Measurements from ENCODE around the gene PRR15L. TPM values are rescaled to one million over a fixed set of nuclear protein-coding genes. Genes with fewer than 3 reads are reported as not detected.

The PRR15L gene
- total RNA-seq, 4 donors from 2014 or later, result 63.6 to 150 (median 127) TPM

GRCh38 chr17:47907932-47908562 is 49.6 kb downstream of the PRR15L start:
- no peaks in the 10 kb centered on the region for H3K27me3 ChIP-seq
- peak overlapping the region in 2 of 3 donors; percentile 30 to 99 for H3K27ac ChIP-seq
- peaks cover 38 to 61% of the 10 kb centered on the region in 2 donors for H3K4me1 ChIP-seq
- H3K9me3 ChIP-seq, result no peaks in the 10 kb centered on the region
- TF ChIP-seq POLR2A (IDR thresholded peaks at IDR 0.05) (no peak), CTCF (IDR thresholded peaks at IDR 0.05) (no peak)
- no peak for DNase-seq
- 58 to 63% methylated on average over 8 of the region's 8 CpGs for WGBS, 2 donors
- no peak overlapping the region for H3K4me3 ChIP-seq (replicated peaks in 1 of 3)
- intact Hi-C loops (cut with DNase I), result no loop called here
- no peaks in the 10 kb centered on the region for H3K36me3 ChIP-seq

GRCh38 chr17:47906443-47906842 is 51.2 kb downstream of the PRR15L start:
- TF ChIP-seq CTCF (IDR thresholded peaks at IDR 0.05), result no peak
- intact Hi-C loops (cut with DNase I), result no loop called here
- no peak for DNase-seq
- WGBS, 2 donors, result 86 to 91% methylated on average over 3 of the region's 3 CpGs
- peaks cover 38 to 64% of the 10 kb centered on the region in 2 donors for H3K4me1 ChIP-seq
- no peaks in the 10 kb centered on the region for H3K9me3 ChIP-seq
- no peak overlapping the region for H3K4me3 ChIP-seq (replicated peaks in 1 of 3)
- no peaks in the 10 kb centered on the region for H3K36me3 ChIP-seq
- no peaks in the 10 kb centered on the region for H3K27me3 ChIP-seq
- H3K27ac ChIP-seq, result peak overlapping the region; percentile 97 to 99 (median 99)

GRCh38 chr17:47905221-47905733 is 52.4 kb downstream of the PRR15L start:
- Histone ChIP-seq H3K27ac (peak overlapping the region; percentile 97 to 99 (median 99)), H3K4me1 (peaks cover 38 to 74% of the 10 kb centered on the region in 2 donors), H3K36me3 (no peaks in the 10 kb centered on the region), H3K9me3 (no peaks in the 10 kb centered on the region), H3K27me3 (no peaks in the 10 kb centered on the region), H3K4me3 (replicated peaks in 1 of 3) (peak overlapping the region in 1 of 3 donors; percentile 13)
- TF ChIP-seq CTCF (IDR thresholded peaks at IDR 0.05), result peak in 1 of 6 experiments; percentile 20
- TF ChIP-seq POLR2A (IDR thresholded peaks at IDR 0.05), result peak in 1 of 2 donors; percentile 14
- 16 to 20% methylated on average over 8 of the region's 8 CpGs for WGBS, 2 donors
- intact Hi-C loops (cut with DNase I), result no loop called here
- peak; percentile 92 to 95 for DNase-seq

GRCh38 chr17:47902039-47902744 is 55.5 kb downstream of the PRR15L start:
- peaks cover 48 to 75% of the 10 kb centered on the region in 2 donors for H3K4me1 ChIP-seq
- TF ChIP-seq POLR2A (IDR thresholded peaks at IDR 0.05), result no peak
- TF ChIP-seq CTCF (IDR thresholded peaks at IDR 0.05), result no peak

More at GRCh38 chr17:47902039-47902744, 55.5 kb downstream of the PRR15L start:
- Histone ChIP-seq H3K27me3 (no peaks in the 10 kb centered on the region), H3K4me3 (replicated peaks in 1 of 3) (no peak overlapping the region), H3K36me3 (no peaks in the 10 kb centered on the region), H3K9me3 (no peaks in the 10 kb centered on the region), H3K27ac (peak overlapping the region in 1 of 3 donors; percentile 72)
- WGBS, 2 donors, result 82 to 89% methylated on average over 4 of the region's 4 CpGs
- no peak for DNase-seq
- intact Hi-C loops (cut with DNase I), result no loop called here

Other genes with a start within 250 kb of the PRR15L start
- 1 to 10 TPM in 2 of 4 donors, under 1 TPM in 2; 0.40 to 2.9 (median 0.87) TPM for gene TBX21, start 224.6 kb downstream of the PRR15L start, total RNA-seq
- 10 to 100 TPM; 12.7 to 18.0 (median 14.7) TPM for gene OSBPL7, start 136.1 kb downstream of the PRR15L start, total RNA-seq
- gene MRPL10, start 126.3 kb downstream of the PRR15L start, total RNA-seq, result 10 to 100 TPM; 36.1 to 51.9 (median 39.1) TPM
- gene LRRC46, start 126.2 kb downstream of the PRR15L start, total RNA-seq, result 1 to 10 TPM in 2 of 4 donors, under 1 TPM in 1, not detected in 1; 0.44 to 3.2 (median 2.0) TPM
- 10 to 100 TPM; 37.0 to 71.5 (median 49.1) TPM for gene SCRN2, start 116.6 kb downstream of the PRR15L start, total RNA-seq
- 1 to 10 TPM in 1 of 4 donors, under 1 TPM in 3; 0.56 to 5.9 (median 0.96) TPM for gene SP6, start 106.7 kb downstream of the PRR15L start, total RNA-seq
- gene SP2, start 61.6 kb downstream of the PRR15L start, total RNA-seq, result 10 to 100 TPM in 3 of 4 donors, 1 to 10 TPM in 1; 7.1 to 14.1 (median 12.3) TPM
- gene PNPO, start 16.3 kb downstream of the PRR15L start, total RNA-seq, result 100 to 1,000 TPM in 1 of 4 donors, 10 to 100 TPM in 3; 47.3 to 103 (median 78.9) TPM
- 100 to 1,000 TPM; 165 to 221 (median 193) TPM for gene CDK5RAP3, start 13.2 kb upstream of the PRR15L start, total RNA-seq
- 10 to 100 TPM; 19.3 to 55.8 (median 45.2) TPM for gene COPZ2, start 79.9 kb upstream of the PRR15L start, total RNA-seq
- gene NFE2L1, start 90.5 kb upstream of the PRR15L start, total RNA-seq, result 100 to 1,000 TPM; 123 to 168 (median 131) TPM
- gene CBX1, start 143.6 kb upstream of the PRR15L start, total RNA-seq, result 10 to 100 TPM; 33.0 to 49.1 (median 38.2) TPM
- gene SNX11, start 149.9 kb upstream of the PRR15L start, total RNA-seq, result 10 to 100 TPM; 20.3 to 23.4 (median 22.0) TPM

Measured in thyroid gland (tissue), 4 donors.